ENCODE results near the gene PHF21B.

Gene PHF21B

DNA sequence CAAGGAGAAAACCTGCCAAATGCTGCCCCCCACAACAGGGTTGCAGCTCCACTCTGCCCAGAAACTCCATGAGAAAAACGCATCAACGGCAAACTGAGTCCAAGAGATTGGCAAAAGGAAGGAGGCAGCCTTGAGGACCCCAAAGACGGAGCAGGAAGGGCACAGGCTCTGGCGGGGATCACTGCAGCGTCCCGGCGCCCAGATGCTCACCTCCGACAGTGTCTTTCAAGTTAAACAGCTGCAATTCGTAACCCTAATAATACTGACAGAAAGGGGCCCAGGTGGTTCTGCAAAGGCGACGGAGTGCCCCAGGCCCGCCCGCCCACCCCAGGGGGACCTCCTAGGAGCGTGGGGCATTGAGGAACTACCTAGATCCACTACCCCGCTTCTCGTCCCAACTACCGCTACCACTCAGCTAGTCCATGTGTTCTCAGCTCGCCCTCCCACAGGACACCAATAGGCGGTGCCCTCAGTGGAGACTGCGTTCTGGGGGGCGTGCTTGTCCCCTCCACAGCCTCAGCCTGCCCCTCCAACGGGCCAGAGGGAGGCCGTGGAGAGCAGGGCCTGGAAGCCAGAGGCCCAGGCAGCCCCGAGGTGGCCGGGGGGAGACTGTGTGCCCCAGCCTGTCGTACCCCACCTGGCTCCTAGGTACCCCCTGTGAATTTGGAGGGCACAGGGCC lies 127.4 kb downstream of the PHF21B start:
- Histone ChIP-seq H3K27me3 (ENCODE audit: control insufficient read depth, insufficient read depth, low read length) (no peaks in the 10 kb centered on the region), H3K36me3 (ENCODE audit: control insufficient read depth, insufficient read depth, low read length) (peaks cover 11% of the 10 kb centered on the region), H3K9ac (ENCODE audit: low read depth, low read length) (no peak overlapping the region), H3K4me3 (ENCODE audit: low read depth, low read length) (no peak overlapping the region), H3K9me3 (ENCODE audit: control insufficient read depth, insufficient read depth, low read length) (no peaks in the 10 kb centered on the region), H3K4me1 (ENCODE audit: control insufficient read depth, insufficient read depth, low read length) (no peaks in the 10 kb centered on the region)

DNA sequence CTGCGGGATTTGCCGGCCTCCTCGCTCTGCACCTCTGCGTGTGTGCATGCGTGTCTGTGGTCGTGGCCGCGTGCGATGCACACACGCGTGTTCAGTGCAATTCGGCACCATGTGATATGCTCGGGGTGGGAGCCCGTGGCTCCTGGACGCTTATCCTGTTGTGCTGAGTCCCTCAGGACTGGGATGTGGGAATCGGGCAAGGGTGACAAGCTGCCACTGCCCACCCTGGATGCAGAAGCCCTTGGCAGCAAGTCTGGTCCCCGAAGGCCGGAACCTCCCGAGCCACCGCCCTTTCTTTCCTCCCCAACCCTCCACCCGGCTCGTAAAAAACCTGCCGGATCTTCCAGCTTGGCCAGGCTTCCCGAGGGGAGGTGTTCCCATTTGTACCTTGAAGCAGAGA lies 128.2 kb downstream of the PHF21B start:
- Histone ChIP-seq H3K4me3 (ENCODE audit: low read depth, low read length) (no peak overlapping the region), H3K27me3 (ENCODE audit: control insufficient read depth, insufficient read depth, low read length) (no peaks in the 10 kb centered on the region), H3K9ac (ENCODE audit: low read depth, low read length) (no peak overlapping the region), H3K4me1 (ENCODE audit: control insufficient read depth, insufficient read depth, low read length) (no peaks in the 10 kb centered on the region), H3K36me3 (ENCODE audit: control insufficient read depth, insufficient read depth, low read length) (peaks cover 11% of the 10 kb centered on the region), H3K9me3 (ENCODE audit: control insufficient read depth, insufficient read depth, low read length) (no peaks in the 10 kb centered on the region)

- H3K36me3 ChIP-seq (ENCODE audit: control insufficient read depth, insufficient read depth, low read length), result peaks cover 11% of the 10 kb centered on the region
- no peaks in the 10 kb centered on the region for H3K4me1 ChIP-seq (ENCODE audit: control insufficient read depth, insufficient read depth, low read length)
- no peaks in the 10 kb centered on the region for H3K27me3 ChIP-seq (ENCODE audit: control insufficient read depth, insufficient read depth, low read length)
- H3K4me3 ChIP-seq (ENCODE audit: low read depth, low read length), result no peak overlapping the region
- H3K9ac ChIP-seq (ENCODE audit: low read depth, low read length), result no peak overlapping the region
- H3K9me3 ChIP-seq (ENCODE audit: control insufficient read depth, insufficient read depth, low read length), result no peaks in the 10 kb centered on the region
Observed at GRCh38 chr22:44880610-44881290, 129.1 kb downstream of the PHF21B start.

GRCh38 chr22:44879301-44879680 lies 130.5 kb downstream of the PHF21B start:
- Histone ChIP-seq H3K36me3 (ENCODE audit: control insufficient read depth, insufficient read depth, low read length) (peaks cover 8% of the 10 kb centered on the region), H3K9ac (ENCODE audit: low read depth, low read length) (no peak overlapping the region), H3K4me3 (ENCODE audit: low read depth, low read length) (no peak overlapping the region), H3K27me3 (ENCODE audit: control insufficient read depth, insufficient read depth, low read length) (no peaks in the 10 kb centered on the region), H3K9me3 (ENCODE audit: control insufficient read depth, insufficient read depth, low read length) (no peaks in the 10 kb centered on the region), H3K4me1 (ENCODE audit: control insufficient read depth, insufficient read depth, low read length) (no peaks in the 10 kb centered on the region)

DNA sequence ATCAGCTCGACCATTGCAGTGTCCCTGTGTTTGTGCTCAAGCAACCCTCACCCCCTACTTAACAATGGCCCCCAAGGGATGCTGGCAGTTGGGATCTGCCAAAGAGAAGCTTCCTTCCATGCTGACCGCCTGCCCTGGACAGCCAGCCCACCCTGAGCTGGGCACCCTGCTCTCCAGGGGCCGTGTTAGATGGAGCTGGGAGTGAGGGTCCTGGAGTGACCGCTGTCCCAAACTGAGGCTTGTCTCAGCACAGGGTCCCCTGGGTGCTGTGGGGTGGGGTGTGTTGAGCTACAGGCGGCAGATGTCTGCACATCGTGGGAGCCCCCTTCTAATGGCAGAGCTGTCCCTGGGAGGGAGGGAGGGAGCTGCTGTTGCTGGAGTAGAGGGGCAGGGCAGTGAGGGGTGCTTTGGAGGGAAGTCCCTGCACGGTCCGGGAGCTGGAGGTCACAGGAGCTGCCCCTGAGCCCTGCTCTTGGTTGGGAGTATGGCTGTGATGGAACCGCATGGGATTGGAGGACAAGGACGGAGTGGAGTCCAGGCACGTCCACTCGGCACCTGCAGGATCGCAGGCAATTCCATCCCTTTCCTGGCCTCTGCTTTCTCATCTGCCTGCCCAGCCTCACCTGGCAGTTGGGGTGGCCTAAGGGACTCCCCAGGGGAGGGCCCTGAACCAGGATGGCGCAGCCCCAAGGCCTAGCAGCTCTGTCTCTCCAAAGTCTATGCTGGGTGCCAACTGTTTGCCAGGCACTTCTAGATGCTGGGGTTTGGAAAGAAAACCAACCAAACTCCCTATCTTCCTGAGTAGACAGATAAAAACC lies 131.1 kb downstream of the PHF21B start:
- H3K36me3 ChIP-seq (ENCODE audit: control insufficient read depth, insufficient read depth, low read length), result peaks cover 8% of the 10 kb centered on the region
- H3K4me3 ChIP-seq (ENCODE audit: low read depth, low read length), result no peak overlapping the region
- no peaks in the 10 kb centered on the region for H3K4me1 ChIP-seq (ENCODE audit: control insufficient read depth, insufficient read depth, low read length)
- no peak overlapping the region for H3K9ac ChIP-seq (ENCODE audit: low read depth, low read length)
- no peaks in the 10 kb centered on the region for H3K27me3 ChIP-seq (ENCODE audit: control insufficient read depth, insufficient read depth, low read length)
- H3K9me3 ChIP-seq (ENCODE audit: control insufficient read depth, insufficient read depth, low read length), result no peaks in the 10 kb centered on the region

DNA sequence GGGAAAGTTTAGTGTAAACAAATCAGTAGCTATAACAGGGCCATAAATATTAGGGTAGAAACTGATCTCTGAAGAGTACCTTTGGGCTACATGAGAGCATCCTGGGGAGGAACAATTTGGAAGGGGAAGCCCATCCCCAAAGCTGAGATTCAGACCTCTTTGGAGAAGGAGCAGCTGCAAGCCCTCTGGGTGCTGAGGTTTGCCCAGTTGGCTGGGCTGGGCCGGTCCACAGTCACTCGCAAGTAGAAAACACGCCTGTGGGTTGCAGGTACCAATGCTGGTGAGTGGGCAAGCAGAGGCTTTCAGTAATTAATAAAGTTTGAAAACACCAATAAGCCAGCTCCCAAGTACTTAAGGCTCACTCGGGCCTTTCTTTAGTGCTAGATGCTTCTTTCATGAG lies 132.9 kb downstream of the PHF21B start:
- no peaks in the 10 kb centered on the region for H3K4me1 ChIP-seq (ENCODE audit: control insufficient read depth, insufficient read depth, low read length)
- no peak overlapping the region for H3K9ac ChIP-seq (ENCODE audit: low read depth, low read length)
- H3K36me3 ChIP-seq (ENCODE audit: control insufficient read depth, insufficient read depth, low read length), result peaks cover 8% of the 10 kb centered on the region
- H3K4me3 ChIP-seq (ENCODE audit: low read depth, low read length), result no peak overlapping the region
- H3K27me3 ChIP-seq (ENCODE audit: control insufficient read depth, insufficient read depth, low read length), result no peaks in the 10 kb centered on the region
- H3K9me3 ChIP-seq (ENCODE audit: control insufficient read depth, insufficient read depth, low read length), result peaks cover 2% of the 10 kb centered on the region

- Histone ChIP-seq H3K4me3 (ENCODE audit: low read depth, low read length) (no peak overlapping the region), H3K4me1 (ENCODE audit: control insufficient read depth, insufficient read depth, low read length) (peaks cover 4% of the 10 kb centered on the region), H3K9me3 (ENCODE audit: control insufficient read depth, insufficient read depth, low read length) (peaks cover 5% of the 10 kb centered on the region)
Observed at GRCh38 chr22:44871782-44872181, 138.0 kb downstream of the PHF21B start.

DNA sequence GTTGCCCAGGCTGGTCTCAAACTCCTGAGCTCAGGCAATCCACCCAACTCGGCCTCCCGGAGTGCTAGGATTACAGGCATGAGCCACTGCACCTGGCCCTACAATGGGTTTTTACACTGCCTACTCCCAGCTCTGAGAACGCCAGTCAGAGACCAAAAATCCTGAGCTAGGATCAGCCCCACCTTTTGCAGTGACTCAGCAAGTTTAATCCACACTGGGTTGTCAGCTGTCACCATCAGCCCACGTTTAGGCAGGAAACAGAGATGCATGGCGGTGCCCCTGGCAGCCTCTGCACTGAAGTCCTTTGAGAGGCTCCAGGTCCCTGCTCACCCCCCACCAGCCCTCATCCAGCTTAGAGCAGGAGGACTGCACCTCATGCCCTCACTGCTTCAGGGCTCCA lies 139.8 kb downstream of the PHF21B start:
- peaks cover 5% of the 10 kb centered on the region for H3K9me3 ChIP-seq (ENCODE audit: control insufficient read depth, insufficient read depth, low read length)
- no peak overlapping the region for H3K9ac ChIP-seq (ENCODE audit: low read depth, low read length)
- peaks cover 4% of the 10 kb centered on the region for H3K4me1 ChIP-seq (ENCODE audit: control insufficient read depth, insufficient read depth, low read length)
- H3K27me3 ChIP-seq (ENCODE audit: control insufficient read depth, insufficient read depth, low read length), result no peaks in the 10 kb centered on the region
- H3K4me3 ChIP-seq (ENCODE audit: low read depth, low read length), result no peak overlapping the region
- H3K36me3 ChIP-seq (ENCODE audit: control insufficient read depth, insufficient read depth, low read length), result no peaks in the 10 kb centered on the region

More at GRCh38 chr22:44871782-44872181, 138.0 kb downstream of the PHF21B start:
- no peaks in the 10 kb centered on the region for H3K36me3 ChIP-seq (ENCODE audit: control insufficient read depth, insufficient read depth, low read length)
- H3K27me3 ChIP-seq (ENCODE audit: control insufficient read depth, insufficient read depth, low read length), result no peaks in the 10 kb centered on the region
- H3K9ac ChIP-seq (ENCODE audit: low read depth, low read length), result no peak overlapping the region

- Histone ChIP-seq H3K36me3 (ENCODE audit: control insufficient read depth, insufficient read depth, low read length) (peaks cover 4% of the 10 kb centered on the region), H3K4me1 (ENCODE audit: control insufficient read depth, insufficient read depth, low read length) (peaks cover 4% of the 10 kb centered on the region), H3K4me3 (ENCODE audit: low read depth, low read length) (no peak overlapping the region), H3K9ac (ENCODE audit: low read depth, low read length) (no peak overlapping the region), H3K27me3 (ENCODE audit: control insufficient read depth, insufficient read depth, low read length) (no peaks in the 10 kb centered on the region), H3K9me3 (ENCODE audit: control insufficient read depth, insufficient read depth, low read length) (peaks cover 5% of the 10 kb centered on the region)
Observed at GRCh38 chr22:44869196-44869595, 140.6 kb downstream of the PHF21B start.

- Histone ChIP-seq H3K36me3 (ENCODE audit: control insufficient read depth, insufficient read depth, low read length) (peaks cover 6% of the 10 kb centered on the region), H3K4me1 (ENCODE audit: control insufficient read depth, insufficient read depth, low read length) (peaks cover 3% of the 10 kb centered on the region), H3K4me3 (ENCODE audit: low read depth, low read length) (no peak overlapping the region), H3K9ac (ENCODE audit: low read depth, low read length) (no peak overlapping the region), H3K9me3 (ENCODE audit: control insufficient read depth, insufficient read depth, low read length) (no peaks in the 10 kb centered on the region), H3K27me3 (ENCODE audit: control insufficient read depth, insufficient read depth, low read length) (no peaks in the 10 kb centered on the region)
Observed at GRCh38 chr22:44865193-44866057, 144.4 kb downstream of the PHF21B start.
